Skeletal muscle cell (primary cell): ENCODE data around the gene ADAMTSL1.
A peak's percentile ranks its signal among the peaks of the same experiment; 100 is the strongest.
"Not testable (repeated sequence)": the region's sequence is repeated elsewhere in the genome, so short reads cannot be mapped to it uniquely, and the experiment has no call there.

Experiments used
- DNase-seq: peaks from one replicate; pipeline ENCODE4 v3.0.0-alpha.2; 2010; ENCODE audit warnings: low read depth
- H3K4me3 ChIP-seq: 2 replicates; pipeline ENCODE4 v1.5.1; 2011; ENCODE audit warnings: low read depth, mild to moderate bottlenecking, control low read depth, low read length, moderate library complexity

Gene ADAMTSL1

DNA sequence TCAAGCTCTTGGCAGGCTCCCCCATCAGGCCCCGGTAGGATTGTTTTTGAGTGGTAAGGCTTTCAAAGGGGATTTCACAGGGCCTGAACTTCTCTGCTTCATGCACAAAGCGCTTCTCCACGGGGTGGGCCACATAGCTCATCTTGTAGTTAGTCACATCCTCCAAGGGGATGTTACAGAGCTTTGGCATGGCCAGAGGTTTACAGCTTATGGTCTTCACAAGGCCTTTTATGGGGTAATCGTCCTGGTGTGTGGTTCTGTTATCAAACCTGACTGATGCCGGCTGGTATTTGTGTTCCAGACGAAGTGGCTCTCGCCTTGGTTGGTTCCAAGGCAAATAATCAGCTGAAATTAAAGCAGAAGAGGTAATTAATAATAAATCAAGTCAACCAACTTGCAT lies 454.8 kb downstream of the ADAMTSL1 start:
- H3K4me3 ChIP-seq: no peak overlapping the region
- peak; percentile 46 for DNase-seq

DNA sequence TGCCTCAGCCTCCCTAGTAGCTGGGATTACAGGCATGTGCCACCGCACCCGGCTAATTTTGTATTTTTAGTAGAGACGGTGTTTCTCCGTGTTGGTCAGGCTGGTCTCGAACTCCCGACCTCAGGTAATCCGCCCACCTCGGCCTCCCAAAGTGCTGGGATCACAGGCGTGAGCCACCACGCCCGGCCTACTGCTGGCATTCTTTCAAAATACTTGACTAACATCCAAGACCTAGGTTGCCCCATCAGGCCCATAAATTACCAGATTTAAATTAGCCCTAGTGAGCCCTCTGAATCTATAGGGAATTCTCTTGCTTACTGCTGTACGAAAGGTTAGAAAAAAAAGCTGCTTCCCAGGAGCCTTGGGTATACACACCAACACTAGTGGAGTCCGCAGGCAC lies 456.7 kb downstream of the ADAMTSL1 start:
- not testable (repeated sequence) for DNase-seq, H3K4me3 ChIP-seq

DNA sequence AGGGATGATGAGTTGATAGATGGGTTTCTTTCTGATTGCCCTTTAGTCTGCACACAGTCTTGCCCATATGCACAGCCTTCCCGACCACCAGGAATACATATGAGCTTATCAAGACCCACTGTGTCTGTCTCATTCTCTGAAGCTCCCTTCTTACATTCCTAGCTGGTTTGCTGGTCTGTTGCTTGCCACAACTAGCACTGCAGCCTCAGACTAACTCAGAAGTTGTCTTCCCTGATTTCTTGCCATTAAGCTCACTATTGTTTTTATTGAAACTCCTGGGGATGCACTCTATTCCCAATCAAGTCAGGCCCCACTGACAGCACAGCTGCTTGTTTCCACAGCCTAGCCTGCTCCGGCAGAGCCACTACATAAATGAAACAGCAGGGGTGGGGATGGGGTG lies 461.6 kb downstream of the ADAMTSL1 start:
- DNase-seq: no peak
- H3K4me3 ChIP-seq: no peak overlapping the region

GRCh38 chr9:18936094-18936871 lies 462.3 kb downstream of the ADAMTSL1 start:
- DNase-seq: no peak
- no peak overlapping the region for H3K4me3 ChIP-seq

DNA sequence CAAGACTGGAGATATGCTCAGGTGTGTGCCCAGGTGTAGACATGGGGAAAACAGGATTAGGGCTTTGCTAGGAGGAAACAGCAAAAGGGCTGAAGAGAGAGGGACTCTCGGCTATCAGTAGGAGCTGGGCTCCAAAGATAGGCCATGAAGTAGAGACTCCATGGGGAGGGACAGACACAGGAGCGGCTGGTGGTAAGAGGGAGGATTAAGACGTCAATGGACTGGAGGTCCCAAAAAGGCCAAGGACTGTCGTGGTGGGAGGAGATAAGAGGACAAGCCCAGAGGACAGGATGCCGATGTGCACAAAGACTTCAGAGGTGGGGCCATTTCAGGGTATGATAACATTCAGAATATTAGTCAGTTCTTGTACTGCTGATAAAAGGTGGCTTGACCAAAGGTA lies 466.0 kb downstream of the ADAMTSL1 start:
- no peak for DNase-seq

GRCh38 chr9:18941060-18941740 lies 467.2 kb downstream of the ADAMTSL1 start:
- H3K4me3 ChIP-seq: no peak overlapping the region
- DNase-seq: no peak

More for the DNA sequence above, 466.0 kb downstream of the ADAMTSL1 start:
- H3K4me3 ChIP-seq: no peak overlapping the region

GRCh38 chr9:18942801-18943200 lies 468.8 kb downstream of the ADAMTSL1 start:
- H3K4me3 ChIP-seq: no peak overlapping the region
- no peak for DNase-seq

DNA sequence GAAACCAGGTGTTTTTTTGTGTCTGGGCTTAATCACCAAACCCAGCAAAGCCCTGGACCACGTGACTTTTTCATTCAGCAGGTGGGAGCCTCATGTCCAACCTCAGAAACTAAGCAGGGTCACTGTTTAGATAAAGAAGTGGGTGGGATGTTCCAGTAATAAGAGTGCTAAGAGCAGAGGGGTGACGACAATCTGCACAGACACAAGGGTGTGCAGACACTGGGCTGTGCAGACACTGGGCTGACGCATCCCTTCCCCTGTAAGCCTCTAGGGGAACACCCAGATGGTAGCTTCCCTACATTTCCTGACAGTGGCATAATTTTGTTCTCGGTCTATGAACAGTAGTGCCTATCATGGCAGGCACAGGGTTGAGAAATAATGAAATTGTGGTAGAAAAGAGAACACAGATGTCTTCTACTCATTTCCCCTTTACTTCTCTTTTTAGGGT lies 474.0 kb downstream of the ADAMTSL1 start:
- DNase-seq: no peak
- H3K4me3 ChIP-seq: no peak overlapping the region

GRCh38 chr9:18951936-18952335 lies 478.0 kb downstream of the ADAMTSL1 start:
- DNase-seq: no peak
- H3K4me3 ChIP-seq: no peak overlapping the region

DNA sequence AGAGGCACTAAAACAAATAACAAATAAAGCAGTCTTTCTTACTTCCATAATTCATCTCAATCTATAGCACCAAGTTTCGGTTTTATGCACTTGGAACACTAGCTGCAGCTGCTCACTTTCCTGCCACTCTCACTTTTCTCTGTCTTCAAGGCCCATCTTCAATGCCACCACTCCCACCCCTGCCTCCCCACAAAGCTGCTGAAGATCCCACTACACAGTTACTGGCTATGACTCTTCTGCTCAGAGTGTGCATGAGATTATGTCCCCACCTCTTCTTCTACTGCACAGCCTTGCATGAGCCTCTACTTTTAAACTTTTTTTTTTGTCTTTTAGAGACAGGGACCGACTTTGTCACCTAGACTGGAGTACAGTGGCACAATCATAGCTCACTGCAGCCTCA lies 481.7 kb downstream of the ADAMTSL1 start:
- no peak for DNase-seq
- H3K4me3 ChIP-seq: no peak overlapping the region
